Fibroblast of gingiva (primary cell): ENCODE results near the gene CD28.
"Not testable (repeated sequence)": the region's sequence is repeated elsewhere in the genome, so short reads cannot be mapped to it uniquely, and the experiment has no call there.

Source experiments
- DNase-seq: peaks from one replicate; pipeline ENCODE4 v3.0.0-alpha.2; 2011; ENCODE audit warnings: low read depth

Gene CD28

GRCh38 chr2:203784710-203785270 is 78.4 kb downstream of the CD28 start:
- DNase-seq = not testable (repeated sequence)

GRCh38 chr2:203785391-203786110 is 79.1 kb downstream of the CD28 start:
- not testable (repeated sequence) for DNase-seq

- peak; percentile 74 for DNase-seq
These were observed 80.3 kb downstream of the CD28 start for GRCh38 chr2:203786549-203787351.

- no peak for DNase-seq
These were observed 81.5 kb downstream of the CD28 start for GRCh38 chr2:203787979-203788378.
